HG02623 (cell line): ENCODE measurements around the gene TMBIM4.

Source experiments
- ATAC-seq: cut with Tn5 transposase; IDR thresholded peaks from one replicate; pipeline ENCODE4 v1.9.1; 2021; ENCODE audit warnings: moderate library complexity; ENCODE audit not compliant: unreplicated experiment

The TMBIM4 gene

DNA sequence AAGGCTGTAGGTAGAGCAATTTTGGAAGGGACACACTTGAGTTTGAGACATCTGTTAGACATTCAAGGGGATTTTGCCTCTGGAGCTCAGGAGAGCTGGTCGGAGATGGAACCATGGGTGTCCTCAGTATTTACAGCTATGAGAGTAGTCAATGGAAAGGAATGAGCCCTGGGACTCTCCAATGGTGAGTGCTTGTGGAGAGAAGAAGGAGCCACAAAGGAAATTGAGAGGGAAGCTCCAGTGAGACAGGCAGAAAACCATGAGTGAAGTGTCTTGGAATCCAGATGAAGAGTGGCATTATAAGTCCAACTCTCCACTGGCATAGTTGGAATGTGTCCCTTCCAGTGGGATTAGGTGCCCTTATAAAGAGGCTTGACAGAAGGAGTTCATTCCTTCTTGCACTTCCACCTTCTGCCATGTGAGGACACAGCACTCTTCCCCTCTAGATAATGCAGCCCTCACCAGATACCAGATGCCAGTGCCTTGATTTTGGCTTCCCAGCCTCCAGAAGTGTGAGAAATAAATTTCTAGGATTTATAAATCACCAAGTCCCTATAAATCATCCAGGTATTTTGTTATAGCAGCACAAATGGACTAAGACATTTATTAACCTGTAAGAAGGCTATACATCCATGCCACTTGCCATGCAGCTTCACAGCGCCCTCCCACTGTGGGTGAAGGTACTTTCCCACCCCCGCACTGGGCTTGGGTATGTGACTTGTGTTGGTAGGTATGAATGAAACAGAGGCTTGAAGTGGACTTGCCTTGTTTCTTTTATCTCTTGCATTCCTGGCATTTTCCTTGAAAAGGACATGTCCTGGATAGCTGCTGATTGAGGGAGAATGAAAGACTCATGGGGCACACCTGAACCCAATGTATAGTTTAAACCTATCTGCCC lies 66.5 kb downstream of the TMBIM4 start:
- ATAC-seq, result no peak

DNA sequence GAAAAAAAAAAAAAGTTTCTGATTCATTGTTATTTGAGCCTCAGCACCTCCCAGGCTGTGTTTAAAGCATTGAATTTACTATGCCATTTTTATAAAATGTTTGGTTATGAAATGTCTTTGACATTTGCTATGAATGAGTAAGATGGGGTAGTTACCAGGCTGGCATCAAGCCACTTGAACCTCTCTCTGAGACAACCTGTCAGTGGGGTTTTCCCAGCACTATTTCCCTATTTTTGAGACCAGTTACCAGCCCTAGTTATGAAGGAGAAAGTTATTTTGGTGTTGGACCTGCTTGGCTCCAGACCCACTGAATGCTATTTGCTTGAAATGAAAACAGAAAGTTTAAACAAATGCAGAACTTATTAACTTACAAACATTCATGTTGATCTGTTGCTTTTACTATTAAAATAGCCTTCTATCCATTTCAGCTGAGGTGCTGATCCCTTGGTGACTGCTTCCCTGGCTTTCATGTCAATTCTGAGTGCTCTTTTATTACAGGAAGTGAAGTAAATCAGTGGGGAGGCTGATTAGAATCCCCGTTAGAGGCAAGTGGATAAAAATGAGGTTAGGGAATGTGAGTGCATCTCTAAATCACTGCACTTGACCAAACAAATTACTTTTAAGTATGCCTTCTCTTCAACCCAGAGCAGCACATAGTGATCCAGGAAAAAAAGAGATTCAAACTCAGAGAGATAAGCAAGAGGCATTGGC lies 77.1 kb downstream of the TMBIM4 start:
- ATAC-seq, result peak; percentile 41

DNA sequence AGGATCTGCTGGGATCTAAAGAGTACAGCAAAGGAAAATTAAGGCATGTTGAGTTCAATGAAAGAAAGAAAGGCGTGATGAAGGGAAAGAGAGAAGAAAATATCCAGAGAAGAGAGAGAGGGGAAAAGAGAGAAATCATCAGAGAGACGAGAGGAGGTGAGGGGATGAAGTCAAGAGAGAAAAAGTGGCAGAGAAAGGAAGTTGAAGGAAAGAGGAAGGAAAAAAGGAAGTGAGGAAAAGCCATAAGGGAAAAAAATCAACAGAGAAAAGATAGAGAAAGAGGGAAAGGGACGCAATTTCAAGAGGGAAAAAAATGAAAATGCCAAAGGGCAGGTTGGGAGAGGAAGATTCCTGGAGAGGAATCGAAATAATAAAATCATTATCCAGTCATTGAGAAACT lies 79.6 kb downstream of the TMBIM4 start:
- ATAC-seq, result no peak

DNA sequence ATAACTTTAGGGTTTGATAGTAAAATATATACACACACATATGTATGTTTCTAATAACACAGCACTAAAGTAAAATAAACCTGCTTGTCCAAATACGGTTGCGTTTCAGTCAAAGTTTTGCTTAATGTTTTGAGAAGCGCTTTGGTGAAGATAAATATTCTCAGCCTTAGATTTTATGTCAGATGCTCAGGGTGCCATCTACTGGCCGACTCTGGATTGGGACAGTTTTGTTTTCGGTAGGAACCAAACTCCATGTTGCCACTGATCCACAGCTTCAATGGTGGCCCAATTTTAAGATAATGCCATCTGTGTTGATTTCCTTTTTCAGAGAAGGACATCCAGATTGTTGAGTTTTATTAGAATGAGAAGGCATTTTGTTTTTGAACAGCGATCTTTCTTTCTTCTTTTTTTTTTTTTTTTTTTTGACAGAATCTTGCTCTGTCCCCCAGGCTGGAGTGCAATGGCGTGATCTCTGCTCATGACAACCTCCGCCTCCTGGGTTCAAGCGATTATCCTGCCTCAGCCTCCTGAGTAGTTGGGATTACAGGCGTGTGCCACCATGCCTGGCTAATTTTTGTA lies 82.3 kb downstream of the TMBIM4 start:
- ATAC-seq, result no peak

DNA sequence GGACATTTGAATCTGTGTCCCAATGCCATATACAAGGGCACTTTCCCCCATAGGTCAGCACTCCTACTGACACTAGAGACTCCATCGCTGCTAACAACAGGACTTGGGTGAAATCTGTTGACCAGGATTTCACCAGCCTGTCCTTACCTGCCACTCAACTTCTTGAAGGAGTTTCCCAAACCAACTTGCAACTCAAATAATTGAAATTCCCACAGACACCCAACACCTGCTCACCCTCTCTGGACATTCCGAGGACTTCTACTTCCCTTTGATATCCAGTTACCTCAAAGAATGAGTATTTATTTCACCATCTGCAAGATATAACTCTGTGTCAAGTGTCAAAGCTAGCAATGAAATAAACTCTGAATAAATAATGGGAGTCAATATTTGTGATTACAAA lies 83.8 kb downstream of the TMBIM4 start:
- ATAC-seq, result no peak
